Tibial nerve (tissue), 4 donors: ENCODE data around the gene UVSSA. TPM values are rescaled to one million over a fixed set of nuclear protein-coding genes. Genes with fewer than 3 reads are reported as not detected.

ENCODE experiments used
- DNase-seq, 2 donors: peaks; one replicate each; pipeline ENCODE4 v3.0.0-alpha.2; 2019; ENCODE audit warnings: low spot score in 2 of 2
- H3K27ac ChIP-seq, 4 donors: fragments of 200-600 bp; sonication (generic) in 3 of 4; one replicate each; pipeline ENCODE4 v1.5.1; 2017 to 2019; ENCODE audit warnings: mild to moderate bottlenecking in 1 of 4
- H3K27me3 ChIP-seq, 2 donors: fragments of 200-600 bp; sonication (generic) in 1 of 2; one replicate each; pipeline versions ENCODE4 v1.5.1 to v1.6.0; 2017 to 2019
- H3K36me3 ChIP-seq, 3 donors: fragments of 200-600 bp; sonication (generic); one replicate each; pipeline ENCODE4 v1.5.1; 2018 to 2019
- H3K4me1 ChIP-seq, 4 donors: fragments of 200-600 bp; sonication (generic) in 3 of 4; one replicate each; pipeline ENCODE4 v1.5.1; 2017 to 2019
- H3K4me3 ChIP-seq, 4 donors: fragments of 200-600 bp; sonication (generic) in 3 of 4; one replicate each; pipeline ENCODE4 v1.5.1; 2017 to 2019; ENCODE audit warnings: mild to moderate bottlenecking in 1 of 4, moderate library complexity in 1 of 4
- H3K9me3 ChIP-seq, 4 donors: fragments of 200-600 bp; sonication (generic) in 3 of 4; one replicate each; pipeline ENCODE4 v1.5.1; 2017 to 2019
- CTCF ChIP-seq, 5 experiments: fragments of 200-600 bp in 3 of 5; fragments of 450-650 bp in 2 of 5; sonication (generic) in 3 of 5; IDR thresholded peaks; one replicate each; pipeline ENCODE4 v1.5.1; 2016 to 2019; ENCODE audit warnings: antibody characterized with exemption in 5 of 5, mild to moderate bottlenecking in 3 of 5, moderate library complexity in 2 of 5
- EP300 ChIP-seq, 2 donors: sonication (generic); formaldehyde crosslinking; IDR thresholded peaks; one replicate each; pipeline ENCODE4 v1.6.1; 2017; ENCODE audit warnings: antibody characterized with exemption in 2 of 2, mild to moderate bottlenecking in 1 of 2
- POLR2A ChIP-seq, 2 donors: fragments of 450-650 bp; IDR thresholded peaks; one replicate each; pipeline ENCODE4 v1.6.1; 2017; ENCODE audit warnings: antibody characterized with exemption in 2 of 2, mild to moderate bottlenecking in 2 of 2, moderate library complexity in 2 of 2
- WGBS, 2 donors: methylation state at CpG; one replicate each; pipeline ENCODE4 v1.1.5; 2018; 5-methylcytosine and 5-hydroxymethylcytosine counted together
- total RNA-seq, 4 donors: library from RNA; depleted of rRNA; stranded (reverse); fragments of >200 nt; gene quantifications; one replicate each; pipeline ENCODE4 v1.1.0, GENCODE V29; 2016

UVSSA gene
- total RNA-seq, 4 donors from 2014 or later, result 29.8 to 72.0 (median 30.4) TPM

- Histone ChIP-seq H3K4me1 (peaks cover 0 to 5% (median 0%) of the 10 kb centered on the region in 4 donors), H3K27me3 (no peaks in the 10 kb centered on the region), H3K4me3 (no peak overlapping the region), H3K27ac (no peak overlapping the region), H3K36me3 (peaks cover 0 to 70% (median 8%) of the 10 kb centered on the region in 3 donors), H3K9me3 (no peaks in the 10 kb centered on the region)
- DNase-seq, result no peak
- WGBS, 2 donors, result 92 to 93% methylated on average over 35 of the region's 35 CpGs
- TF ChIP-seq CTCF (IDR thresholded peaks at IDR 0.05), result no peak
These were observed 19.6 kb downstream of the UVSSA start for GRCh38 chr4:1366371-1367229.

GRCh38 chr4:1367230-1367935, 20.4 kb downstream of the UVSSA start:
- no peaks in the 10 kb centered on the region for H3K9me3 ChIP-seq
- no peak overlapping the region for H3K27ac ChIP-seq
- no peak overlapping the region for H3K4me3 ChIP-seq
- peaks cover 0 to 73% (median 8%) of the 10 kb centered on the region in 3 donors for H3K36me3 ChIP-seq
- DNase-seq, result no peak
- WGBS, 2 donors, result 86% methylated on average over 16 to 17 of the region's 17 CpGs
- no peak for TF ChIP-seq CTCF (IDR thresholded peaks at IDR 0.05)
- TF ChIP-seq POLR2A (IDR thresholded peaks at IDR 0.05), result no peak
- no peak for TF ChIP-seq EP300 (IDR thresholded peaks at IDR 0.05)
- no peaks in the 10 kb centered on the region for H3K27me3 ChIP-seq
- H3K4me1 ChIP-seq, result peaks cover 0 to 5% (median 0%) of the 10 kb centered on the region in 4 donors

GRCh38 chr4:1367936-1368289, 20.9 kb downstream of the UVSSA start:
- no peaks in the 10 kb centered on the region for H3K9me3 ChIP-seq
- no peaks in the 10 kb centered on the region for H3K27me3 ChIP-seq
- WGBS, 2 donors, result 90 to 97% methylated on average over 8 to 10 of the region's 10 CpGs
- DNase-seq, result no peak
- peaks cover 0 to 73% (median 8%) of the 10 kb centered on the region in 3 donors for H3K36me3 ChIP-seq
- TF ChIP-seq CTCF (IDR thresholded peaks at IDR 0.05), result no peak
- no peak for TF ChIP-seq EP300 (IDR thresholded peaks at IDR 0.05)
- TF ChIP-seq POLR2A (IDR thresholded peaks at IDR 0.05), result no peak
- no peak overlapping the region for H3K27ac ChIP-seq
- H3K4me3 ChIP-seq, result no peak overlapping the region
- H3K4me1 ChIP-seq, result peaks cover 0 to 5% (median 0%) of the 10 kb centered on the region in 4 donors

GRCh38 chr4:1368421-1369090, 21.5 kb downstream of the UVSSA start:
- H3K4me3 ChIP-seq, result no peak overlapping the region
- WGBS, 2 donors, result 87 to 89% methylated on average over 20 to 23 of the region's 24 CpGs

More at GRCh38 chr4:1368421-1369090, 21.5 kb downstream of the UVSSA start:
- no peak for DNase-seq
- Histone ChIP-seq H3K9me3 (no peaks in the 10 kb centered on the region), H3K36me3 (peaks cover 0 to 79% (median 8%) of the 10 kb centered on the region in 3 donors), H3K4me1 (peaks cover 0 to 5% (median 0%) of the 10 kb centered on the region in 4 donors), H3K27ac (no peak overlapping the region), H3K27me3 (no peaks in the 10 kb centered on the region)
- TF ChIP-seq CTCF (IDR thresholded peaks at IDR 0.05) (no peak), EP300 (IDR thresholded peaks at IDR 0.05) (no peak), POLR2A (IDR thresholded peaks at IDR 0.05) (no peak)
